ENCODE results near the gene GEMIN5. TPM values are rescaled to one million over a fixed set of nuclear protein-coding genes. Genes with fewer than 3 reads are reported as not detected.

GEMIN5 gene
- total RNA-seq, 1 experiment from 2014 or later = 29.5 TPM

DNA sequence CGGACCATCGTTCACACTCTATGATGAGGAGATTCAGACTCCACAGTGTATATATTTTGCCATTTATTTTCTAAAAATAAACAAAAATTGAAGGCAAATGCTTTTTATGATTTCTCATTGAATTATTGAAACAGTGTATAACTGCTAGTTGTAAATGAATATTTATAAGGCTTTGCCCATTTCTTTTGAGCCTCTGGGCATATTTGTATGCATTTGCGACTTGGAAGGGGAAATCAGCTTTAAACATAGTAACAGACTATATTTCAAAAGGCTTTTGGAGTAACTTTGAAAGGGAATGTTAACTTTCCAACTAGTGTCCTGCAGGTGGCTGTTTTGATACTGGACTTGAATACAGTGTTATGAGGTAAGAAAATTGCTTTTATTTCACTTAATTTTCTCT is 28.9 kb upstream of the GEMIN5 start:
- POLR2A ChIA-PET = no interaction called here
- intact Hi-C loops (cut with micrococcal nuclease; ENCODE audit: unreplicated experiment) (no loop called here), in situ Hi-C loops (cut with HindIII; ENCODE audit: low pct_unique_long_range_greater_than_20kb, low sequenced_read_pairs) (no loop called here)
- no peaks in the 10 kb centered on the region for H3K9me3 ChIP-seq (ENCODE audit: control insufficient read depth, insufficient read depth, low read depth, low read length)
- no peak overlapping the region for H3K27ac ChIP-seq (ENCODE audit: low read length)
- no peaks in the 10 kb centered on the region for H3K27me3 ChIP-seq (ENCODE audit: control insufficient read depth, insufficient read depth, low read length)
- BruUV-seq (replicated peaks) = no TSS peak
- H3K4me1 ChIP-seq (ENCODE audit: control insufficient read depth, insufficient read depth, low read length) = no peaks in the 10 kb centered on the region
- ATAC-seq (no peak), DNase-seq (ENCODE audit: low read depth, low spot score) (no peak)
- no peaks in the 10 kb centered on the region; the same call in 1 of the 2 replicates for H3K36me3 ChIP-seq (ENCODE audit: control insufficient read depth, insufficient read depth, low read length)
- CTCF ChIA-PET = no interaction called here
- TF ChIP-seq TCF7L2 (IDR thresholded peaks at IDR 0.05; ENCODE audit: low read depth, low read length) = no peak
- TF ChIP-seq POLR2AphosphoS5 (IDR thresholded peaks at IDR 0.05; ENCODE audit: low read depth, low read length) = no peak
- no peak for TF ChIP-seq CTCF (IDR thresholded peaks at IDR 0.05)
- TF ChIP-seq REST (IDR thresholded peaks at IDR 0.05; ENCODE audit: insufficient read depth in 1 of 2, low read depth in 2 of 2, low read length in 1 of 2) = no peak
- no peak for TF ChIP-seq SIN3A (IDR thresholded peaks at IDR 0.05; ENCODE audit: borderline replicate concordance, insufficient read depth, low read depth, low read length)
- no peak overlapping the region for H3K4me3 ChIP-seq (ENCODE audit: low read depth in 2 of 2, low read length in 2 of 2)

GRCh38 chr5:154966081-154966841 is 28.2 kb upstream of the GEMIN5 start:
- TF ChIP-seq TCF7L2 (IDR thresholded peaks at IDR 0.05; ENCODE audit: low read depth, low read length) = no peak
- H3K27ac ChIP-seq (ENCODE audit: low read length) = no peak overlapping the region
- no peak for ATAC-seq

GRCh38 chr5:154962494-154962893 is 24.5 kb upstream of the GEMIN5 start:
- H3K36me3 ChIP-seq (ENCODE audit: control insufficient read depth, insufficient read depth, low read length) = no peaks in the 10 kb centered on the region
- intact Hi-C loops (cut with micrococcal nuclease; ENCODE audit: unreplicated experiment) = no loop called here
- DNase-seq (ENCODE audit: low read depth, low spot score) (no peak), ATAC-seq (no peak)
- in situ Hi-C loops (cut with HindIII; ENCODE audit: low pct_unique_long_range_greater_than_20kb, low sequenced_read_pairs) = no loop called here
- no peak overlapping the region for H3K4me3 ChIP-seq (ENCODE audit: low read depth in 2 of 2, low read length in 2 of 2)
- ChIA-PET CTCF (no interaction called here), POLR2A (no interaction called here)
- H3K27me3 ChIP-seq (ENCODE audit: control insufficient read depth, insufficient read depth, low read length) = no peaks in the 10 kb centered on the region
- no peak overlapping the region for H3K27ac ChIP-seq (ENCODE audit: low read length)
- TF ChIP-seq SIN3A (IDR thresholded peaks at IDR 0.05; ENCODE audit: borderline replicate concordance, insufficient read depth, low read depth, low read length) (no peak), TCF7L2 (IDR thresholded peaks at IDR 0.05; ENCODE audit: low read depth, low read length) (no peak), CTCF (IDR thresholded peaks at IDR 0.05) (no peak), POLR2AphosphoS5 (IDR thresholded peaks at IDR 0.05; ENCODE audit: low read depth, low read length) (no peak), REST (IDR thresholded peaks at IDR 0.05; ENCODE audit: insufficient read depth in 1 of 2, low read depth in 2 of 2, low read length in 1 of 2) (no peak)
- H3K4me1 ChIP-seq (ENCODE audit: control insufficient read depth, insufficient read depth, low read length) = no peaks in the 10 kb centered on the region
- no TSS peak for BruUV-seq (replicated peaks)
- no peaks in the 10 kb centered on the region for H3K9me3 ChIP-seq (ENCODE audit: control insufficient read depth, insufficient read depth, low read depth, low read length)

More at GRCh38 chr5:154966081-154966841, 28.2 kb upstream of the GEMIN5 start:
- BruUV-seq (replicated peaks) = no TSS peak
- no peaks in the 10 kb centered on the region for H3K27me3 ChIP-seq (ENCODE audit: control insufficient read depth, insufficient read depth, low read length)
- no peak for DNase-seq (ENCODE audit: low read depth, low spot score)
- no peaks in the 10 kb centered on the region for H3K4me1 ChIP-seq (ENCODE audit: control insufficient read depth, insufficient read depth, low read length)
- ChIA-PET CTCF (no interaction called here), POLR2A (no interaction called here)
- in situ Hi-C loops (cut with HindIII; ENCODE audit: low pct_unique_long_range_greater_than_20kb, low sequenced_read_pairs) (no loop called here), intact Hi-C loops (cut with micrococcal nuclease; ENCODE audit: unreplicated experiment) (no loop called here)
- no peaks in the 10 kb centered on the region for H3K9me3 ChIP-seq (ENCODE audit: control insufficient read depth, insufficient read depth, low read depth, low read length)
- H3K4me3 ChIP-seq (ENCODE audit: low read depth in 2 of 2, low read length in 2 of 2) = no peak overlapping the region
- H3K36me3 ChIP-seq (ENCODE audit: control insufficient read depth, insufficient read depth, low read length) = no peaks in the 10 kb centered on the region; the same call in 1 of the 2 replicates

All from Panc1 (cell line).